Occipital lobe (tissue), 3 donors: ENCODE measurements around the gene CLIC2. TPM values are rescaled to one million over a fixed set of nuclear protein-coding genes. Genes with fewer than 3 reads are reported as not detected.

Experiments
- DNase-seq: peaks from one replicate; lab custom pipeline; 2025; lab: John Stamatoyannopoulos, UW
- small RNA-seq: library from RNA; depleted of rRNA; stranded (forward); fragments of <200 nt; gene quantifications from one replicate; pipeline ENCODE3, GENCODE V24; 2014
- total RNA-seq: library from RNA; depleted of rRNA; stranded (reverse); fragments of >200 nt; gene quantifications from one replicate; pipeline ENCODE4 v1.2.3, GENCODE V29; 2014

CLIC2 gene
- total RNA-seq, 1 donor from 2014 or later = 5.1 TPM

GRCh38 chrX:155262970-155263754, 71.3 kb downstream of the CLIC2 start:
- no peak for DNase-seq

DNA sequence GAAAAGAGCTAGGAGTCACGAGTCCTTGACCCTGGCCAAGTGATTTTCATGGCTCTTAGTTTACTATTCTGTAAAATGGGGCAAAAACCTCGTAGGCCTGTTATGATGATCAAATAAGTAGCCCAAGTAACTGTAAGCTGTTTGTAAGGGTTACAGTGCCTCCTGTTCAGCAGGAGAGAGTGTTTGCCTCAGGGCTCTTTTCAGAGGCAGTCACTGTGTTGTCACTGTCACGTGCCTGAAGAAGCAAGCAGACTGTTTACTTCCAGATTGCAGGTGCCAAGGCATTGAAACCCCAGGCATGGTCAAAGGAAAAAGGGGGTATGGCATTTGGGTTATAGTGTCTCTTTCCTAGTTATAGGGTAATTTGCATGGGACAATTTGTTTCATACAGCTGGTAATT, 74.7 kb downstream of the CLIC2 start:
- DNase-seq = no peak

DNA sequence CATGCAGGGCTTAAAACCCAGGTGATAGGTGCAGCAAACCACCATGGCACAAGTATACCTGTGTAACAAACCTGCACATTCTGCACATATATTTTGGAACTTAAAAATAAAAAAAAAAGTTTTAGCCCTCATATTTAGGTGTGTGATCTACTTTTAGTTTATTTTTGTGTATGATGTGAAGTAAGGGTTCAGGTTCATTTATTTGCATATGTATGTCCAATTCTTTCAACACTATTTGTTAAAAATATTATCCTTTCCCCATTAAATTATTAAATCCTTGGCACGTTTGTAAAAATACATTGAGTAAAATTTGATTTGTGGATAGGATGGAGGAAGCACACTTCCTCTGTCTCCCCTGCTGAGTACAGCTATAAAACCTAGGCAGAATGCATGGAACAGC, 83.0 kb downstream of the CLIC2 start:
- DNase-seq = no peak

DNA sequence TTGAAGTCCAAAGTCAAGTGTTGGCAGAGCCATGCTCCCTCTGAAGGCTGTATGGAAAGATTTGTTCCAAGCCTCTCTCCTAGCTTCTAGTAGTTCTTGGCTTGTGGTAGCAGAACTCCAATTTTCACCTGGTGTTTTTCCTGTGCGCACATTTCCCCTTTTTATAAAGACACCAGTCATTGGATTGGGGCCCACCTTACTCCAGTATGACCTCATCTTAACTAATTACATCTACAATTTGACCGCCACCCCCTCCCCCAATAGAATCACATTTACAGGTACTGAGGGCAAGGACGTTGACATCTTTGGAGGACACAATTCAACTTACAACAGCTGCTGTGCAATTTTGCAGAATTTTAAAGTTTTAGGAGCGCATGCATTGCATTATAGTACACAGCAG, 86.9 kb downstream of the CLIC2 start:
- DNase-seq = no peak

DNA sequence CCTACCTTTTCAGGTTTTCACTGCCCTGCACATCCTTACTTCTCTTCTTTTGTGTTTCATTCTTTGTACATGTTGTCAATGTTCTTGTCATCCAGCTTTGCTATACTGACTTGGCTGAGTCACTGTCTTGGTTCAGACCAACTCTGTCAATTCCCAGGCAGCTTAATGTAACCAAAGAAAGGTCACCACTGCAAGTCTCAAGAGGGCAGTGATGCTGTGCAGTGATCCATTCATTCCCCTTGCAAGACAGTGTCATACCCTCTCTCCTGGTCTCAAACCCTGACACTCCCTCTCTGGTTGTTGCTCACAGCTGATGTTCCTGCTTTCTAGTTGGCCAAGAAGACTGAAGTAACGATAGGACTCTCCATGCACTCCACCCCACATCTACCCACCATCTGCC, 87.7 kb downstream of the CLIC2 start:
- no peak for DNase-seq

GRCh38 chrX:155242300-155242699, 92.1 kb downstream of the CLIC2 start:
- DNase-seq = no peak

- no peak for DNase-seq
Observed at GRCh38 chrX:155237719-155238118, 96.7 kb downstream of the CLIC2 start.

- DNase-seq = no peak
Observed at GRCh38 chrX:155235891-155236290, 98.5 kb downstream of the CLIC2 start.

GRCh38 chrX:155231163-155231562, 103.3 kb downstream of the CLIC2 start:
- DNase-seq = no peak

Small RNA genes lying within 50 kb of the gene (small RNA-seq; reads per million reads assigned to genes)
- gene AC234781.4 = not detected
- gene MIR1184-2 = not detected

Other genes starting within 250 kb of the CLIC2 start
- gene VBP1, start 118.2 kb downstream of the CLIC2 start, total RNA-seq = 107 TPM
- gene RAB39B, start 70.1 kb downstream of the CLIC2 start, total RNA-seq = 28.2 TPM
- gene F8A2, start 47.5 kb upstream of the CLIC2 start, total RNA-seq = not detected
- gene F8A3, start 124.0 kb upstream of the CLIC2 start, total RNA-seq = 1.6 TPM